ENCODE data around the gene HSD17B3. TPM values are rescaled to one million over a fixed set of nuclear protein-coding genes. Genes with fewer than 3 reads are reported as not detected.
"Not testable (repeated sequence)": the region's sequence is repeated elsewhere in the genome, so short reads cannot be mapped to it uniquely, and the experiment has no call there.

The HSD17B3 gene
- total RNA-seq, 1 donor from 2014 or later, result 0.59 TPM

GRCh38 chr9:96236337-96236736 lies 65.6 kb downstream of the HSD17B3 start:
- DNase-seq, result not testable (repeated sequence)

- DNase-seq, result peak; percentile 81
These were observed 69.3 kb downstream of the HSD17B3 start for GRCh38 chr9:96232539-96233241.

- DNase-seq, result no peak
These were observed 69.8 kb downstream of the HSD17B3 start for GRCh38 chr9:96232164-96232538.

GRCh38 chr9:96230002-96230401 lies 72.0 kb downstream of the HSD17B3 start:
- no peak for DNase-seq

GRCh38 chr9:96222132-96222531 lies 79.8 kb downstream of the HSD17B3 start:
- no peak for DNase-seq

- no peak for DNase-seq
These were observed 82.1 kb downstream of the HSD17B3 start for GRCh38 chr9:96219900-96220257.

- peak; percentile 24 for DNase-seq
These were observed 82.7 kb downstream of the HSD17B3 start for GRCh38 chr9:96219026-96219899.

- DNase-seq, result peak; percentile 78
These were observed 84.0 kb downstream of the HSD17B3 start for GRCh38 chr9:96217754-96218693.

GRCh38 chr9:96217294-96217707 lies 84.7 kb downstream of the HSD17B3 start:
- peak; percentile 35 for DNase-seq

GRCh38 chr9:96216583-96216982 lies 85.4 kb downstream of the HSD17B3 start:
- no peak for DNase-seq

GRCh38 chr9:96215841-96216240 lies 86.1 kb downstream of the HSD17B3 start:
- no peak for DNase-seq

- peak; percentile 30 for DNase-seq
These were observed 87.3 kb downstream of the HSD17B3 start for GRCh38 chr9:96214635-96215034.

- DNase-seq, result peak; percentile 78
These were observed 92.3 kb downstream of the HSD17B3 start for GRCh38 chr9:96209407-96210271.

- no peak for DNase-seq
These were observed 95.7 kb downstream of the HSD17B3 start for GRCh38 chr9:96206156-96206751.

GRCh38 chr9:96204853-96205252 lies 97.1 kb downstream of the HSD17B3 start:
- DNase-seq, result no peak

- peak; percentile 89 for DNase-seq
These were observed 98.0 kb downstream of the HSD17B3 start for GRCh38 chr9:96203867-96204501.

- DNase-seq, result no peak
These were observed 98.8 kb downstream of the HSD17B3 start for GRCh38 chr9:96202971-96203780.

- DNase-seq, result no peak
These were observed 100.8 kb downstream of the HSD17B3 start for GRCh38 chr9:96201140-96201539.

GRCh38 chr9:96199006-96199405 lies 103.0 kb downstream of the HSD17B3 start:
- no peak for DNase-seq

- DNase-seq, result peak; percentile 25
These were observed 106.4 kb downstream of the HSD17B3 start for GRCh38 chr9:96195541-96195940.
